ENCODE results near the gene ERI3. TPM values are rescaled to one million over a fixed set of nuclear protein-coding genes. Genes with fewer than 3 reads are reported as not detected.

ERI3 gene
- total RNA-seq, 1 experiment from 2014 or later = 50.3 TPM

- Histone ChIP-seq H3K27ac (ENCODE audit: low read length) (peak overlapping the region; percentile 72), H3K4me2 (ENCODE audit: low read depth, low read length, poor library complexity, severe bottlenecking) (peak overlapping the region; percentile 63), H3K9me3 (ENCODE audit: low read length) (no peaks in the 10 kb centered on the region), H3K9ac (ENCODE audit: low read length) (peak overlapping the region; percentile 29; the same call in 1 of the 2 replicates), H3K79me2 (ENCODE audit: low read length) (peaks cover 24% of the 10 kb centered on the region), H2AFZ (ENCODE audit: low read length) (no peak overlapping the region), H3K27me3 (ENCODE audit: low read length) (no peaks in the 10 kb centered on the region), H3K4me3 (ENCODE audit: low read length) (peak overlapping the region; percentile 38), H4K20me1 (ENCODE audit: insufficient read depth, low read depth, low read length) (peaks cover 13% of the 10 kb centered on the region; the same call in 1 of the 2 replicates), H3K4me1 (ENCODE audit: low read length) (peaks cover 65% of the 10 kb centered on the region), H3K36me3 (ENCODE audit: insufficient read depth, low read length) (peaks cover 10% of the 10 kb centered on the region; the same call in 1 of the 2 replicates), H3K9me2 (replicated peaks; ENCODE audit: insufficient read depth, low read length) (no peaks in the 10 kb centered on the region)
- no peak for DNase-seq
These were observed 72.2 kb downstream of the ERI3 start for GRCh38 chr1:44282704-44283426.

GRCh38 chr1:44281962-44282703 is 72.9 kb downstream of the ERI3 start:
- Histone ChIP-seq H3K9me2 (replicated peaks; ENCODE audit: insufficient read depth, low read length) (no peaks in the 10 kb centered on the region), H3K4me2 (ENCODE audit: low read depth, low read length, poor library complexity, severe bottlenecking) (peak overlapping the region; percentile 63), H3K4me3 (ENCODE audit: low read length) (peak overlapping the region; percentile 38), H2AFZ (ENCODE audit: low read length) (no peak overlapping the region), H3K36me3 (ENCODE audit: insufficient read depth, low read length) (peaks cover 10% of the 10 kb centered on the region; the same call in 1 of the 2 replicates), H4K20me1 (ENCODE audit: insufficient read depth, low read depth, low read length) (peaks cover 13% of the 10 kb centered on the region; the same call in 1 of the 2 replicates), H3K9me3 (ENCODE audit: low read length) (no peaks in the 10 kb centered on the region), H3K4me1 (ENCODE audit: low read length) (peaks cover 64% of the 10 kb centered on the region), H3K9ac (ENCODE audit: low read length) (peak overlapping the region; percentile 16), H3K27me3 (ENCODE audit: low read length) (no peaks in the 10 kb centered on the region), H3K79me2 (ENCODE audit: low read length) (peaks cover 24% of the 10 kb centered on the region), H3K27ac (ENCODE audit: low read length) (peak overlapping the region; percentile 72)
- DNase-seq = peak; percentile 54

GRCh38 chr1:44276901-44277300 is 78.2 kb downstream of the ERI3 start:
- H3K9me3 ChIP-seq (ENCODE audit: low read length) = no peaks in the 10 kb centered on the region
- peak overlapping the region; percentile 73 for H3K27ac ChIP-seq (ENCODE audit: low read length)
- peaks cover 69% of the 10 kb centered on the region for H3K4me1 ChIP-seq (ENCODE audit: low read length)
- H3K4me2 ChIP-seq (ENCODE audit: low read depth, low read length, poor library complexity, severe bottlenecking) = peak overlapping the region; percentile 76
- H3K9me2 ChIP-seq (replicated peaks; ENCODE audit: insufficient read depth, low read length) = no peaks in the 10 kb centered on the region
- no peaks in the 10 kb centered on the region for H3K36me3 ChIP-seq (ENCODE audit: insufficient read depth, low read length)
- peaks cover 58% of the 10 kb centered on the region for H3K79me2 ChIP-seq (ENCODE audit: low read length)
- no peak overlapping the region for H3K4me3 ChIP-seq (ENCODE audit: low read length)
- no peak overlapping the region for H3K9ac ChIP-seq (ENCODE audit: low read length)
- H2AFZ ChIP-seq (ENCODE audit: low read length) = no peak overlapping the region
- no peak for DNase-seq
- peaks cover 10% of the 10 kb centered on the region; the same call in 1 of the 2 replicates for H4K20me1 ChIP-seq (ENCODE audit: insufficient read depth, low read depth, low read length)
- H3K27me3 ChIP-seq (ENCODE audit: low read length) = no peaks in the 10 kb centered on the region

GRCh38 chr1:44275991-44276405 is 79.1 kb downstream of the ERI3 start:
- peak overlapping the region; percentile 49 for H3K4me3 ChIP-seq (ENCODE audit: low read length)
- DNase-seq = peak; percentile 87

GRCh38 chr1:44275296-44275962 is 79.6 kb downstream of the ERI3 start:
- Histone ChIP-seq H3K36me3 (ENCODE audit: insufficient read depth, low read length) (no peaks in the 10 kb centered on the region), H2AFZ (ENCODE audit: low read length) (no peak overlapping the region), H3K4me1 (ENCODE audit: low read length) (peaks cover 70% of the 10 kb centered on the region), H3K27ac (ENCODE audit: low read length) (peak overlapping the region; percentile 73), H3K9ac (ENCODE audit: low read length) (peak overlapping the region; percentile 50), H3K4me3 (ENCODE audit: low read length) (peak overlapping the region; percentile 49), H3K79me2 (ENCODE audit: low read length) (peaks cover 59% of the 10 kb centered on the region), H4K20me1 (ENCODE audit: insufficient read depth, low read depth, low read length) (peaks cover 10% of the 10 kb centered on the region; the same call in 1 of the 2 replicates), H3K9me2 (replicated peaks; ENCODE audit: insufficient read depth, low read length) (no peaks in the 10 kb centered on the region), H3K9me3 (ENCODE audit: low read length) (no peaks in the 10 kb centered on the region), H3K27me3 (ENCODE audit: low read length) (no peaks in the 10 kb centered on the region), H3K4me2 (ENCODE audit: low read depth, low read length, poor library complexity, severe bottlenecking) (peak overlapping the region; percentile 76)
- no peak for DNase-seq

More at GRCh38 chr1:44275991-44276405, 79.1 kb downstream of the ERI3 start:
- Histone ChIP-seq H3K9me2 (replicated peaks; ENCODE audit: insufficient read depth, low read length) (no peaks in the 10 kb centered on the region), H3K79me2 (ENCODE audit: low read length) (peaks cover 58% of the 10 kb centered on the region), H4K20me1 (ENCODE audit: insufficient read depth, low read depth, low read length) (peaks cover 10% of the 10 kb centered on the region; the same call in 1 of the 2 replicates), H3K9me3 (ENCODE audit: low read length) (no peaks in the 10 kb centered on the region), H3K27me3 (ENCODE audit: low read length) (no peaks in the 10 kb centered on the region), H3K36me3 (ENCODE audit: insufficient read depth, low read length) (no peaks in the 10 kb centered on the region), H2AFZ (ENCODE audit: low read length) (no peak overlapping the region), H3K27ac (ENCODE audit: low read length) (peak overlapping the region; percentile 73), H3K4me1 (ENCODE audit: low read length) (peaks cover 70% of the 10 kb centered on the region), H3K9ac (ENCODE audit: low read length) (peak overlapping the region; percentile 50), H3K4me2 (ENCODE audit: low read depth, low read length, poor library complexity, severe bottlenecking) (peak overlapping the region; percentile 76)

- no peaks in the 10 kb centered on the region for H3K27me3 ChIP-seq (ENCODE audit: low read length)
- H4K20me1 ChIP-seq (ENCODE audit: insufficient read depth, low read depth, low read length) = no peaks in the 10 kb centered on the region
- no peak overlapping the region for H3K4me2 ChIP-seq (ENCODE audit: low read depth, low read length, poor library complexity, severe bottlenecking)
- peaks cover 71% of the 10 kb centered on the region for H3K4me1 ChIP-seq (ENCODE audit: low read length)
- no peak overlapping the region for H3K4me3 ChIP-seq (ENCODE audit: low read length)
- no peaks in the 10 kb centered on the region for H3K9me3 ChIP-seq (ENCODE audit: low read length)
- H3K36me3 ChIP-seq (ENCODE audit: insufficient read depth, low read length) = no peaks in the 10 kb centered on the region
- no peaks in the 10 kb centered on the region for H3K9me2 ChIP-seq (replicated peaks; ENCODE audit: insufficient read depth, low read length)
- H3K9ac ChIP-seq (ENCODE audit: low read length) = no peak overlapping the region
- DNase-seq = no peak
- peaks cover 53% of the 10 kb centered on the region for H3K79me2 ChIP-seq (ENCODE audit: low read length)
- H2AFZ ChIP-seq (ENCODE audit: low read length) = no peak overlapping the region
- H3K27ac ChIP-seq (ENCODE audit: low read length) = no peak overlapping the region
These were observed 81.3 kb downstream of the ERI3 start for GRCh38 chr1:44273560-44274350.

- Histone ChIP-seq H3K9ac (ENCODE audit: low read length) (no peak overlapping the region), H3K4me2 (ENCODE audit: low read depth, low read length, poor library complexity, severe bottlenecking) (no peak overlapping the region)
- no peak for DNase-seq
These were observed 82.1 kb downstream of the ERI3 start for GRCh38 chr1:44272992-44273391.

More at GRCh38 chr1:44272992-44273391, 82.1 kb downstream of the ERI3 start:
- Histone ChIP-seq H3K9me3 (ENCODE audit: low read length) (no peaks in the 10 kb centered on the region), H3K27ac (ENCODE audit: low read length) (no peak overlapping the region), H2AFZ (ENCODE audit: low read length) (no peak overlapping the region), H3K36me3 (ENCODE audit: insufficient read depth, low read length) (no peaks in the 10 kb centered on the region), H3K4me1 (ENCODE audit: low read length) (peaks cover 71% of the 10 kb centered on the region), H4K20me1 (ENCODE audit: insufficient read depth, low read depth, low read length) (no peaks in the 10 kb centered on the region), H3K4me3 (ENCODE audit: low read length) (no peak overlapping the region), H3K27me3 (ENCODE audit: low read length) (no peaks in the 10 kb centered on the region), H3K9me2 (replicated peaks; ENCODE audit: insufficient read depth, low read length) (no peaks in the 10 kb centered on the region), H3K79me2 (ENCODE audit: low read length) (peaks cover 56% of the 10 kb centered on the region)
